AG10803 (cell line): ENCODE measurements around the gene LMBR1.

Experiments used
- DNase-seq: peaks from one replicate; pipeline ENCODE4 v3.0.0; 2010; ENCODE audit warnings: low read depth
- H3K4me3 ChIP-seq: 2 replicates; pipeline ENCODE4 v1.5.1; 2011; ENCODE audit warnings: mild to moderate bottlenecking, low read length, control low read depth
- CTCF ChIP-seq: conservative IDR thresholded peaks from 2 replicates; pipeline ENCODE4 v1.5.1; 2011; ENCODE audit warnings: mild to moderate bottlenecking, low read length, control low read depth, inconsistent platforms

The LMBR1 gene

DNA sequence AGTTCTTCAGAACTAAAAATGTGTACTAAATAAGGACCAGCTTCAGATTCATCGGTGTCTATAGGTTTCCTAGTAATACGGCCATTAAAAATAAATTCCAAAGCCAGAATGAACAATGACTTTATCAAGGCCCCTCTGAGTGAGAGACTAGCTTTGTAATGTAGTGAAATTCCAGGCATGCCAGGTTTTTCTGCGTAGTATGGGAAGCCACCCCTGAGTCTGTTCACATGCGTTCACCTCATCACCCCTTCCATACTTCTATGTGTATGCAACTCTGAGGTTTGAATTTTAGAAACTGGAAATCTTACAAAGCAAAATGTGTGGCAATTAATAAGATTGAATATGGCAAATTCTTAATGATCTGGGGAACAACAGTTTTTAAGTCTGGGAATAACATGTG lies 227.9 kb downstream of the LMBR1 start:
- no peak for DNase-seq
- H3K4me3 ChIP-seq, result no peak overlapping the region
- TF ChIP-seq CTCF, result no peak

DNA sequence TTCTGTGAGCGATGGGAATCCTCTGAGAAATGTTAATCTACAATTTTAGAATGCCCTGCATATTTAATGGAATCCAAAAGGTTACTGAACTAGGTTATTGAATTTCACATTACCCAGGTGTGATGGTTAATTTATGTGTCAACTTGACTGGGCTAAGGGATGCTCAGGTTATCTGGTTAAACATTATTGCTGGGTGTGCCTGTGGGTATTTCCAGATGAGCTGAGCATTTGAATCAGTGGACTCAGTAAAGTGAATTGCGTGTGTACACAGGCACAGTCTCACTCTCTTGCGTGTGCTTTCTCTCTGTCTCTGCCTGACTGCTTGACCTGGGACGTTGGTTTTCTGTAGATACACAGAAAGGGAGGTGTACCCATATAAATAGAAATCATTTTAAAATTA lies 230.7 kb downstream of the LMBR1 start:
- H3K4me3 ChIP-seq, result no peak overlapping the region
- TF ChIP-seq CTCF, result no peak
- no peak for DNase-seq

DNA sequence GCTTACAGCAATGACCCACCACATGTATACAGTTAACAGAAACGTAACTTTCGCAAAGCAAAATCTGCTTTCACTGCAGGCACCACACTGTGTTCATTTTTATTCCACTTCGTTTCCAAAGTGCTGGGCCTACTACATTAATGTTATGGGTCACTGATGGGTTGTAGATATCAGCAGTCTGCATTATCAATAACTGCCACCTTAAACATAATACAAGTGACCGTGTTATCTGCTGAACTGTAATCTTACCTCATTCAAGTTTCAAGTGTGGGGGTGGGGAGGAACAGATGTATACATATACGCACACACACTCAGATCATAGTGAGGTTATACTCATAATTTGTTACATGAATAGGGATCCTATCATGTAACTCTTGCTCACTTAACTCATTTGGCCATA lies 231.3 kb downstream of the LMBR1 start:
- H3K4me3 ChIP-seq, result no peak overlapping the region
- DNase-seq, result no peak
- no peak for TF ChIP-seq CTCF

- no peak for TF ChIP-seq CTCF
- no peak overlapping the region for H3K4me3 ChIP-seq
- DNase-seq, result no peak
These were observed 233.0 kb downstream of the LMBR1 start for GRCh38 chr7:156659961-156660360.

DNA sequence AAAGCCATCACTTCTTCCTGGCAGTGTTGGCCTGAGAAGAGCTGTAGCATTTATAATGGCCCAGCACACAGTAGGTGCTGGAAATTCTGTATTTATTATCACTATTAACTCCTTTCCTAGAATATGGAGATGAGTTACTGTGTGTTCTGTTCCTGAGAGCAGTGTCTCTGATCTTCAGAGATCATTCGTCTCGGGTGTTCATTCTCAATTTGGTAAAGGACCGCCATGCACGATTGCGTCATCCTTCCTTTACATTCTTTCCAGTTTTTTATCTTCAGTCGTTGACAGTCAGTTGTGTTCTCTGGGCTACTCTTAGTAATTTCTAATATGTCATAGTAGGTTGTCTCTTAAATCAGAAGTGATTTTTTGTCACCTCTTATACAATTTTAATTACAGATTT lies 233.8 kb downstream of the LMBR1 start:
- no peak for TF ChIP-seq CTCF
- no peak overlapping the region for H3K4me3 ChIP-seq
- no peak for DNase-seq

GRCh38 chr7:156657681-156658080 lies 235.3 kb downstream of the LMBR1 start:
- no peak for TF ChIP-seq CTCF
- no peak for DNase-seq
- no peak overlapping the region for H3K4me3 ChIP-seq

DNA sequence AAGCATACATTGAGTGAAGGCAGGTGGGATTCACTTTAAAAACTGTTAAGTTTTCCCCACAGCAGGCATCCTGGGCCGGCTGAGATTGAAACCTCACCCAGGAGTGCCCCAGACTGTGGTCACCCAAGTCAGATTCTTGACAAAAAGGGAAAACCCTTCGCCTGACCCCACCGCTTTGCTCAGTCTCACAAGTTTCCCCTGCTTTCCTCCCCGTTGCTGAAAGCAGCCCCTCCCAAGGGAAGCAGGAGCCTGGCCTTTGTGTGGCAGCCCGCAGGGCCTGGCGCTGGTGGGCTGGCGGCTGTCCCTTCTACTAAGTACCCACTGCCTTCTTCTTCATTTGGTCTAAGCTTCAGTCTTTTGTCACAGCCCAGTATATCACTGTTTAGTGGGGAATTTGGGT lies 236.4 kb downstream of the LMBR1 start:
- no peak for DNase-seq
- H3K4me3 ChIP-seq, result no peak overlapping the region
- no peak for TF ChIP-seq CTCF
